GM21360 (cell line): Measurements from ENCODE around the gene NEXN.
"Not testable (repeated sequence)": the region's sequence is repeated elsewhere in the genome, so short reads cannot be mapped to it uniquely, and the experiment has no call there.

Source experiments
- ATAC-seq: cut with Tn5 transposase; IDR thresholded peaks from one replicate; pipeline ENCODE4 v1.9.1; 2021; ENCODE audit warnings: mild to moderate bottlenecking, moderate library complexity; ENCODE audit not compliant: unreplicated experiment

NEXN gene

GRCh38 chr1:77958391-77958790, 70.0 kb downstream of the NEXN start:
- no peak for ATAC-seq

- no peak for ATAC-seq
Observed at GRCh38 chr1:77958850-77959249, 70.4 kb downstream of the NEXN start.

DNA sequence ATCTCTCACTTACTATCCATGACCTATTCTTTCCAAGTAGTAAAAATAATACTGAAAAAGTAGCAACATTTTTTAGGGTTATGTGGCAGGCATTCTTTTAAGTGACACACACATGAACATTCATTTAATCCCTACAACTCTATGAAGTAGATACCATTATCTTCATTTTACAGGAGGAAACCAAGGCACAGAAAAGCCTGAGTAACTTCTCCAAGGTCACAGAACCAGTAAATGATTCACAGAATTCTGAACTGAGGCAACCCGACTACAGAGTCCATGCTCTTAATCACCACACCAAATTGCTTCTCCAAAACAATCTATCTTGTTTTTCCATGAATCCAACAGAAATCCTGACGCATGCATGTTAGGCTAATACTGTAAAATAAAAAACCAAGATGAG, 73.0 kb downstream of the NEXN start:
- no peak for ATAC-seq

DNA sequence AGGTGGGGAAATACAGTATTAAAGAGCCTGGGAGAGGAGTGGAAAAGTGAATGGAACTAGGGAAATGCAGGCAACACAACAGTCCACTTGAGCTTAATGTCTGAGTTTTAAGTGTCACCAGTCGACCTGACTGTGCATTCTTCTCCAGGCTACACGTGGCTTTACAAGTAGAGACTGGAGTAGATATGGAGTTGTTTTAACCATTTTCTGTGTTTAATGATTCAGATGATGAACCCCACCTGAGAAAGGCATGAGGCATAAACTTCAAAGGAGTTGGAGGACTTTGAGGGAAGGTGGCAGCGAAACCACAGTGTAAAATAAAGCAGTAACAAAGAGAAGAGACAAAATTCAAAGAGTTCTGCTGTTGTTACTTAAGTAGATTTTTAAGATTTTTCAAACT, 77.9 kb downstream of the NEXN start:
- no peak for ATAC-seq

DNA sequence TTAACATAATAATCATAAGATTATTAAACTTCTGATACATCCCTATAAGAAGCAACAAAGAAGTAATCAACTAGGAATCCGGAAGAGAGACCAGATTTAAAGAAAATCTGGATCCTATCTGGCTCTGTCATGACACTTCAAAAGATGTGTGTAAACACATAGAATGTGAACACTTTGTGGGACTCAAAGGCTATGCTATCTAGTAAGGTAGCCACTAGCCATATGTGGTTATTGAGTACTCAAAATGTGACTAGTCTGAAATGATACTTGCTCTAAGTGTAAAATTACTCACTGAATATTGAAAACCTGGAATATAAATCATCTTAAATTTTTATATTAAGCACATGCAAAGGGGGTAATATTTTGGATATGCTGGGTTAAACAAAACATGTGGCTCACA, 81.8 kb downstream of the NEXN start:
- ATAC-seq: no peak

DNA sequence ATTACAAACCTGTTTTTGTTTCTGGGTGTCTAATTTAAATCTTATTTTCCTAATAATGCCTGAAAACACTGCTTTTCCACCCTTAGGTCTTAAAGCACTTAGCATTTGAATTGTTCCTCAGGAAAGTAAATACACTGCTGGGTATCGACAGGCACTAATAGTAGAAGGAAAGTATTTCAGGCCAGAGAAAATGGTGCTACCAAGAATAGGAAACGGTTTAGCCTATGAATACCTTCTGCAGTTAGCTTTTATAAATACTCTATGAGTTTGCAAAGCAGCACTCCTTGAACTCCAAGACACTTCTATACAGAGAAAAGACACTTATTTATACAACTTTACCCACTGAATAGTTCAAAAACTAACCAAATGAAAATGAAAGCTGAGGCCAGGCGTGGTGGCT, 83.7 kb downstream of the NEXN start:
- ATAC-seq: no peak

- no peak for ATAC-seq
Observed at GRCh38 chr1:77975386-77975785, 87.0 kb downstream of the NEXN start.

GRCh38 chr1:77975907-77976306, 87.5 kb downstream of the NEXN start:
- ATAC-seq: no peak

GRCh38 chr1:77976433-77977076, 88.1 kb downstream of the NEXN start:
- no peak for ATAC-seq

GRCh38 chr1:77977989-77978292, 89.5 kb downstream of the NEXN start:
- no peak for ATAC-seq

GRCh38 chr1:77978293-77978968, 90.0 kb downstream of the NEXN start:
- ATAC-seq: peak; percentile 69

GRCh38 chr1:77978969-77979876, 90.8 kb downstream of the NEXN start, which contains the start of gene FUBP1:
FUBP1 (minus strand) TSS chr1:77979072; CDS start chr1:77979004, 68 bp downstream.
- peak; percentile 77 for ATAC-seq

DNA sequence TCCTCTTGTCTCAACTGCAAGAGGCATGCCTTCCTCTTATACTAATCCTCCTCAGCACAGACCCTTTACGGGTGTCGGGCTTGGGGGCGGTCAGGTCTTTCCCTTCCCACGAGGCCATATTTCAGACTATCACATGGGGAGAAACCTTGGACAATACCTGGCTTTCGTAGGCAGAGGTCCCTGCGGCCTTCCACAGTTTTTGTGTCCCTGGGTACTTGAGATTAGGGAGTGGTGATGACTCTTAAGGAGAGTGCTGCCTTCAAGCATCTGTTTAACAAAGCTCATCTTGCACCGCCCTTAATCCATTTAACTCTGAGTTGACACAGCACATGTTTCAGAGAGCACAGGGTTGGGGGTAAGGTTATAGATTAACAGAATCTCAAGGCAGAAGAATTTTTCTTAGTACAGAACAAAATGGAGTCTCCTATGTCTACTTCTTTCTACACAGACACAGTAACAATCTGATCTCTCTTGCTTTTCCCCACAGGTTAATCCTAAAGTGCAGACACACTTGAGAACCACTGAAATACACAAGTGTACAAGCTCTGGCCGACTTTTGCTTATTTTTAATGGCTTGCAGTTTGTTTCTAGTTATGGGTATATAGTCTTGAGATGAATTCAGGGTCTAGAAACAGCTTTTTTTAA, 95.0 kb downstream of the NEXN start:
- ATAC-seq: not testable (repeated sequence)

DNA sequence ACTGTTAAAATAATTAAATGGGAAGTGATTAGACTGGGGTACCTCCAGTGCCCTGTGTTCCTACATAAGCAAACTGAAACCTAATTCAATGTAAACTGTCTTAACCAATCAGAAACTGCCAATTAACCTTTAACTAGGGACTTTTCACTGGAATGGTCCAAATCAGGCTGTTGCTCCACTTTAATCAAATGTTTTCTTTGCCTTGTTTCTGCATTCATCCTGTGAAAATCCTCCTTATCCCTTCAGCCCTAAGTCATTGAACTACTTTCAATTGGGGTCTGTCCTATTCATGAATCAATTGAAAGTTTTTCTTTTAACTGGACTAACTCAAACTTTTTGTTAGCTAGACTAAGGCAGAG, 95.6 kb downstream of the NEXN start:
- ATAC-seq: no peak

DNA sequence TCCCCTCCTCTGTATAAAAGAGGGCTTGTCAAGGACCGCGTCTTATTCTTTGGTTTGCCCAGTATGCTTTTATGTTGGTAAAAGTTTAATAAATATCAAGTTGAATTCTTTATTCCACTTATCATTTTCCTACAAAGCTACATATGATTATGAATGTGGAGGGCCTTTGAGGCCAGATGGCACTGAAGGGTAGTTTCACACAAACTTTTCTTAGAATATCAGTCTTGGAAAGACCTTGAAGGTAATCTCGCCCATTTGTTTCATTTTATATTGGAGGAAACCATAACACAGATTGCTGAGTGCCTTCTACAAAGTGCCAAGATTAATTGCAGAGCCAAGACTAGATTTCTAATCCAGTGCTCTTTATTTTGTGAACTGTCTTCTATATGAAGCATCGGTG, 96.2 kb downstream of the NEXN start:
- no peak for ATAC-seq

GRCh38 chr1:77986810-77987209, 98.4 kb downstream of the NEXN start:
- no peak for ATAC-seq

DNA sequence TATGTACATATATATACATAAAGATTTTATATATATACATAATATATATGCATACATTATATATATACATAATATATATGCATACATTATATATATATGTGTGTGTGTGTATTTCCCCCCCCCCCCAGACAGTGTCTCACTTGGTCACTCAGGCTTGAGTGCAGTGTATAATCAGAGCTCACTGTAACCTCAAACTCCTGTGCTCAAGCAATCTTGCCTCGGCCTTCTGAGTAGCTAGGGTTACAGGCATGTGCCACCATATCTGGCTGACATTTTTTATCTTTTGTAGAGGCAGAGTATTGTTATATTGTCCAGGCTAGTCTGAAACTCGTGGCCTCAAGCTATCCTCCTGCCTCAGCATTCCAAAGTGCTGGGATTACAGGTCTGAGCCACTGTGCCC, 99.5 kb downstream of the NEXN start:
- ATAC-seq: no peak

DNA sequence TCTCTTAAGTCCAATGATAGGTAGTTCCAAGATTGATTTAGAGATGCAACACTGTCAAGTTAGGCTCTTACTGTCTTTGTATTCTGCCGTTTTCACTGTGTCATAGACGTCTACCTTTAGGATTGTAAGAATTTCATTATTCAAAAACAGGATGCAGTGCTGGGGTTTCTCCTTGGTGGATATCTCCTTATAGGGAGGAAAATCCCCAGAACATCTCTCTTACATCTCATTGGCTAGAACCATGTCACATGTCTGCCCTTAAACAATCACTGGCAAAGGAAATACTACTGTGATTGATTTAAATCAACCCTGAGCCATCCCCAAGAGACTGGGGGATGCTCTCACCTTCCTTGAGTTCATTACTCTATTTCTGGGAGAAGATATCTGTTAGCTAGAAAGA, 101.3 kb downstream of the NEXN start:
- no peak for ATAC-seq

DNA sequence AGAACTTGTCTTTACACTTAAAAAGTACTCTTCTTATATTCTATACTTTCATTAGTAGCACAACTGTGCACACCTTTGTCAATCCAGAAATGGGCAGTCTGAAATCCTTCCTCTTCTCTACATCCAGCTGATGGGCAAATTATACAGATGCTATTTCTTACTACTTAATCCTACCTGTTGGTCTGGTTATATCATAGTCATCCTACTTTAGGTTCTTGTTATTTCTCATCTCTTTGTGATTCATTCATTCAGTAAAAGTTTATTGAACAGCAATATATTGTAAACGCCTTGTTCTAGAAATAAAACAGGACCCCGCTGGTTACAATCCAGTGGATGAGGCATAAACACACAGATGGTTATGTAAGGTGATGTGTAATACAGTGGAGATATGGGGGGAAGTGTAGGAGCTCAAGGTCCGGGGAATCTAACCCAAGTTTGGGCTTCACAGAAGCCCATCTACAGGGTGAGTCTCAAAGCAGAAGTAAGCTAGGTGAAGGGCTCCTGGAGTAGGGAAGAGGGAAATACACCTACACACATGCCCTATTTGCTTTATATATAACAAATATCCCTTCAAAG, 102.3 kb downstream of the NEXN start:
- ATAC-seq: no peak

- no peak for ATAC-seq
Observed at GRCh38 chr1:77991638-77992037, 103.2 kb downstream of the NEXN start.
